ENCODE results near the gene USP38. TPM values are rescaled to one million over a fixed set of nuclear protein-coding genes. Genes with fewer than 3 reads are reported as not detected.
A peak's percentile ranks its signal among the peaks of the same experiment; 100 is the strongest.

USP38 gene
- total and polyA plus RNA-seq, 10 donors: 4.2 to 37.3 (median 25.1) TPM

- Histone ChIP-seq H3K36me3 (peaks cover 4 to 100% (median 69%) of the 10 kb centered on the region in 6 donors), H3K4me1 (peaks cover 0 to 5% (median 0%) of the 10 kb centered on the region in 6 donors), H3K27ac (no peak overlapping the region), H3K9me3 (no peaks in the 10 kb centered on the region), H3K27me3 (replicated peaks in 1 of 7) (no peaks in the 10 kb centered on the region), H3K4me3 (no peak overlapping the region)
- intact Hi-C loops (cut with DNase I; ENCODE audit: low total_unique reads): loop anchor here (10.0 kb wide), 1 partner anchor 282 kb away; no protein-coding TSS in a partner anchor
- 94 to 100% (median 98%) methylated on average over 1 of the region's 1 CpG for WGBS, 5 donors
- DNase-seq: no peak
- TF ChIP-seq POLR2A (IDR thresholded peaks at IDR 0.05) (no peak), POLR2AphosphoS5 (IDR thresholded peaks at IDR 0.05) (no peak)
- TF ChIP-seq, protein P1, sequence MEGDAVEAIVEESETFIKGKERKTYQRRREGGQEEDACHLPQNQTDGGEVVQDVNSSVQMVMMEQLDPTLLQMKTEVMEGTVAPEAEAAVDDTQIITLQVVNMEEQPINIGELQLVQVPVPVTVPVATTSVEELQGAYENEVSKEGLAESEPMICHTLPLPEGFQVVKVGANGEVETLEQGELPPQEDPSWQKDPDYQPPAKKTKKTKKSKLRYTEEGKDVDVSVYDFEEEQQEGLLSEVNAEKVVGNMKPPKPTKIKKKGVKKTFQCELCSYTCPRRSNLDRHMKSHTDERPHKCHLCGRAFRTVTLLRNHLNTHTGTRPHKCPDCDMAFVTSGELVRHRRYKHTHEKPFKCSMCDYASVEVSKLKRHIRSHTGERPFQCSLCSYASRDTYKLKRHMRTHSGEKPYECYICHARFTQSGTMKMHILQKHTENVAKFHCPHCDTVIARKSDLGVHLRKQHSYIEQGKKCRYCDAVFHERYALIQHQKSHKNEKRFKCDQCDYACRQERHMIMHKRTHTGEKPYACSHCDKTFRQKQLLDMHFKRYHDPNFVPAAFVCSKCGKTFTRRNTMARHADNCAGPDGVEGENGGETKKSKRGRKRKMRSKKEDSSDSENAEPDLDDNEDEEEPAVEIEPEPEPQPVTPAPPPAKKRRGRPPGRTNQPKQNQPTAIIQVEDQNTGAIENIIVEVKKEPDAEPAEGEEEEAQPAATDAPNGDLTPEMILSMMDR (IDR thresholded peaks at IDR 0.05 in 8 of 11, conservative IDR thresholded peaks at IDR 0.05 in 3 of 11): no peak
Observed at GRCh38 chr4:143202824-143203223, 18.1 kb downstream of the USP38 start.

DNA sequence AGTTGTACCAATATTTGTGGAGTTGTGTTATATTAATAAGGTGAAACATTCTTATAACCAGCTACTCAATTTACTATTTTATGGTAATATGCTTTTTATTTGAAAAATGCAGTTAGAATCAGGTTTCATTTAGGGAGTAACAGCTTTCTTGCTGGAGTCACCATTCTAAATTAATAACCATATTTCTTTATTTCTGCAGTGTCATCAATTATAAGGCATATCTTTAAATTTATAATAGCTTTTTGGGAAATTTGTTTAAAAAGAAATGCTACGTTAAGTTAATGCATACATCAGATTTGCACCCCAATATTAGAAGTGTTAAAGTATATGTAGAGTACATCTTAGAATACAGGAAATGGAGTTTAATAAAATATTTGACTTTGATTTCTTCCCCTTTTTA is 18.9 kb downstream of the USP38 start:
- H3K27me3 ChIP-seq (replicated peaks in 1 of 7): no peaks in the 10 kb centered on the region
- no peak for DNase-seq
- peaks cover 0 to 5% (median 0%) of the 10 kb centered on the region in 6 donors for H3K4me1 ChIP-seq
- no peaks in the 10 kb centered on the region for H3K9me3 ChIP-seq
- TF ChIP-seq POLR2AphosphoS5 (IDR thresholded peaks at IDR 0.05) (no peak), POLR2A (IDR thresholded peaks at IDR 0.05) (no peak)
- TF ChIP-seq, protein P1 (IDR thresholded peaks at IDR 0.05 in 8 of 11, conservative IDR thresholded peaks at IDR 0.05 in 3 of 11): no peak
- 93 to 97% (median 94%) methylated on average over 1 of the region's 1 CpG for WGBS, 5 donors
- no peak overlapping the region for H3K4me3 ChIP-seq
- peaks cover 1 to 99% (median 61%) of the 10 kb centered on the region in 6 donors for H3K36me3 ChIP-seq
- no peak overlapping the region for H3K27ac ChIP-seq
- intact Hi-C loops (cut with DNase I; ENCODE audit: low total_unique reads): loop anchor here (10.0 kb wide), 1 partner anchor 281 kb away; no protein-coding TSS in a partner anchor

- no peaks in the 10 kb centered on the region for H3K4me1 ChIP-seq
- H3K27ac ChIP-seq: no peak overlapping the region
- no peak overlapping the region for H3K4me3 ChIP-seq
- H3K9me3 ChIP-seq: no peaks in the 10 kb centered on the region
- TF ChIP-seq POLR2AphosphoS5 (IDR thresholded peaks at IDR 0.05): no peak
- TF ChIP-seq, protein P1 (IDR thresholded peaks at IDR 0.05 in 8 of 11, conservative IDR thresholded peaks at IDR 0.05 in 3 of 11): peak in 5 of 11 experiments; percentile 12 to 42 (median 32)
- intact Hi-C loops (cut with DNase I; ENCODE audit: low total_unique reads): loop anchor here (10.0 kb wide), 1 partner anchor 277 kb away; no protein-coding TSS in a partner anchor
- H3K27me3 ChIP-seq (replicated peaks in 1 of 7): no peaks in the 10 kb centered on the region
- DNase-seq: no peak
- 28 to 63% (median 46%) methylated on average over 1 of the region's 1 CpG for WGBS, 5 donors
- H3K36me3 ChIP-seq: peaks cover 0 to 97% (median 57%) of the 10 kb centered on the region in 6 donors
Observed at GRCh38 chr4:143207555-143207954, 22.8 kb downstream of the USP38 start.

GRCh38 chr4:143212566-143212965 is 27.8 kb downstream of the USP38 start:
- WGBS, 5 donors: 41 to 88% (median 68%) methylated on average over 2 of the region's 2 CpGs
- intact Hi-C loops (cut with DNase I; ENCODE audit: low total_unique reads): loop anchor here (10.0 kb wide), 1 partner anchor 112 kb away; no protein-coding TSS in a partner anchor
- H3K36me3 ChIP-seq: peaks cover 0 to 97% (median 44%) of the 10 kb centered on the region in 6 donors

More at GRCh38 chr4:143212566-143212965, 27.8 kb downstream of the USP38 start:
- no peak for DNase-seq
- Histone ChIP-seq H3K4me3 (no peak overlapping the region), H3K9me3 (no peaks in the 10 kb centered on the region), H3K27ac (no peak overlapping the region), H3K4me1 (peaks cover 0 to 5% (median 0%) of the 10 kb centered on the region in 6 donors), H3K27me3 (replicated peaks in 1 of 7) (no peaks in the 10 kb centered on the region)
- TF ChIP-seq POLR2AphosphoS5 (IDR thresholded peaks at IDR 0.05): no peak
- no peak for TF ChIP-seq POLR2A (IDR thresholded peaks at IDR 0.05)
- TF ChIP-seq, protein P1 (IDR thresholded peaks at IDR 0.05 in 8 of 11, conservative IDR thresholded peaks at IDR 0.05 in 3 of 11): no peak
